ENCODE data around the gene SPAG6. TPM values are rescaled to one million over a fixed set of nuclear protein-coding genes. Genes with fewer than 3 reads are reported as not detected.

Gene SPAG6
- total and polyA plus RNA-seq, 2 experiments from 2014 or later: 0.21 TPM; not detected in 1

GRCh38 chr10:22309180-22310000 is 35.9 kb upstream of the SPAG6 start:
- Histone ChIP-seq H4K20me1 (replicated peaks; ENCODE audit: insufficient read depth) (no peaks in the 10 kb centered on the region), H3K79me2 (replicated peaks; ENCODE audit: insufficient read depth) (no peaks in the 10 kb centered on the region), H3K4me1 (ENCODE audit: insufficient read depth) (no peaks in the 10 kb centered on the region), H3K9me2 (ENCODE audit: insufficient read depth) (no peaks in the 10 kb centered on the region), H3K4me3 (no peak overlapping the region), H3K27me3 (ENCODE audit: insufficient read depth) (peaks cover 34% of the 10 kb centered on the region), H3F3A (replicated peaks; ENCODE audit: low read depth) (no peaks in the 10 kb centered on the region), H2AFZ (no peak overlapping the region), H3K27ac (ENCODE audit: low read depth) (no peak overlapping the region), H3K4me2 (no peak overlapping the region), H3K36me3 (ENCODE audit: insufficient read depth) (no peaks in the 10 kb centered on the region)
- ATAC-seq (no peak), DNase-seq (ENCODE audit: low spot score) (no peak)
- H3K4me3 Mint-ChIP-seq: no peak overlapping the region
- H3K36me3 Mint-ChIP-seq (ENCODE audit: low read depth): no peaks in the 10 kb centered on the region
- H3K4me1 Mint-ChIP-seq: no peaks in the 10 kb centered on the region
- H3K27ac Mint-ChIP-seq: no peak overlapping the region
- TF ChIP-seq NANOG (IDR thresholded peaks at IDR 0.05; ENCODE audit: borderline replicate concordance) (no peak), JUNB (IDR thresholded peaks at IDR 0.05; ENCODE audit: unreplicated experiment) (no peak), ZNF462 (CRISPR knock-in tag; IDR thresholded peaks at IDR 0.05) (no peak), ETS1 (IDR thresholded peaks at IDR 0.05) (no peak), EZH2phosphoT487 (IDR thresholded peaks at IDR 0.05; ENCODE audit: unreplicated experiment) (no peak), CREB1 (CRISPR knock-in tag; IDR thresholded peaks at IDR 0.05; ENCODE audit: low read depth) (no peak), REST (IDR thresholded peaks at IDR 0.05; ENCODE audit: unreplicated experiment) (no peak), CTCF (conservative IDR thresholded peaks at IDR 0.05; ENCODE audit: low read depth in 2 of 2) (no peak), ZNF114 (CRISPR knock-in tag; IDR thresholded peaks at IDR 0.05) (no peak), STAT1 (IDR thresholded peaks at IDR 0.05; ENCODE audit: unreplicated experiment) (no peak), POLR2AphosphoS5 (IDR thresholded peaks at IDR 0.05; ENCODE audit: low read depth) (no peak)
- no peaks in the 10 kb centered on the region for H3K9me3 Mint-ChIP-seq
- H3K27me3 Mint-ChIP-seq (ENCODE audit: insufficient read depth, low read depth, poor library complexity): peaks cover 6% of the 10 kb centered on the region
